ENCODE results near the gene RRP1B. TPM values are rescaled to one million over a fixed set of nuclear protein-coding genes. Genes with fewer than 3 reads are reported as not detected.

The RRP1B gene
- total and polyA plus RNA-seq, 9 of the 15 experiments (the other 6 are each of a cell fraction or from before 2014, with no cell fraction given), result 6.8 to 66.6 (median 41.9) TPM

- TF ChIP-seq ZNF318 (IDR thresholded peaks at IDR 0.05; ENCODE audit: borderline replicate concordance in 1 of 2, low read depth in 1 of 2), result 0 out of 4 replicates have a peak, but pooled peaks of 1 of the 2 experiments have one; percentile 10
- TF ChIP-seq MAFG (tag; conservative IDR thresholded peaks at IDR 0.05), result peak; percentile 95
- no peak for TF ChIP-seq NONO (IDR thresholded peaks at IDR 0.05; ENCODE audit: low read depth in 2 of 2, low read length in 1 of 2)
- TF ChIP-seq CGGBP1 (CRISPR knock-in tag; IDR thresholded peaks at IDR 0.05), result no peak
- TF ChIP-seq, protein P1, sequence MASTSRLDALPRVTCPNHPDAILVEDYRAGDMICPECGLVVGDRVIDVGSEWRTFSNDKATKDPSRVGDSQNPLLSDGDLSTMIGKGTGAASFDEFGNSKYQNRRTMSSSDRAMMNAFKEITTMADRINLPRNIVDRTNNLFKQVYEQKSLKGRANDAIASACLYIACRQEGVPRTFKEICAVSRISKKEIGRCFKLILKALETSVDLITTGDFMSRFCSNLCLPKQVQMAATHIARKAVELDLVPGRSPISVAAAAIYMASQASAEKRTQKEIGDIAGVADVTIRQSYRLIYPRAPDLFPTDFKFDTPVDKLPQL (IDR thresholded peaks at IDR 0.05; ENCODE audit: extremely low read depth, insufficient read length), result no peak
- TF ChIP-seq, protein P2, sequence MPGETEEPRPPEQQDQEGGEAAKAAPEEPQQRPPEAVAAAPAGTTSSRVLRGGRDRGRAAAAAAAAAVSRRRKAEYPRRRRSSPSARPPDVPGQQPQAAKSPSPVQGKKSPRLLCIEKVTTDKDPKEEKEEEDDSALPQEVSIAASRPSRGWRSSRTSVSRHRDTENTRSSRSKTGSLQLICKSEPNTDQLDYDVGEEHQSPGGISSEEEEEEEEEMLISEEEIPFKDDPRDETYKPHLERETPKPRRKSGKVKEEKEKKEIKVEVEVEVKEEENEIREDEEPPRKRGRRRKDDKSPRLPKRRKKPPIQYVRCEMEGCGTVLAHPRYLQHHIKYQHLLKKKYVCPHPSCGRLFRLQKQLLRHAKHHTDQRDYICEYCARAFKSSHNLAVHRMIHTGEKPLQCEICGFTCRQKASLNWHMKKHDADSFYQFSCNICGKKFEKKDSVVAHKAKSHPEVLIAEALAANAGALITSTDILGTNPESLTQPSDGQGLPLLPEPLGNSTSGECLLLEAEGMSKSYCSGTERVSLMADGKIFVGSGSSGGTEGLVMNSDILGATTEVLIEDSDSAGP (CRISPR knock-in tag; IDR thresholded peaks at IDR 0.05), result no peak
- TF ChIP-seq CEBPZ (IDR thresholded peaks at IDR 0.05; ENCODE audit: borderline replicate concordance, low read depth, low read length), result no peak; the same call in 1 of the 2 replicates
- no peak for TF ChIP-seq GABPB1 (CRISPR knock-in tag; IDR thresholded peaks at IDR 0.05)
- TF ChIP-seq MCM3 (IDR thresholded peaks at IDR 0.05), result no peak
These were observed 12.7 kb upstream of the RRP1B start (continued) for GRCh38 chr21:43646550-43647260.

All from K562 (cell line).